ENCODE measurements around the gene CENPK. TPM values are rescaled to one million over a fixed set of nuclear protein-coding genes. Genes with fewer than 3 reads are reported as not detected.

Gene CENPK
- total and polyA plus RNA-seq, 2 of the 8 experiments (the other 6 are each of a cell fraction or from before 2014, with no cell fraction given), result 13.3 to 50.9 TPM

- FAIRE-seq (no peak), DNase-seq (ENCODE audit: low read depth in 1 of 2, low spot score in 2 of 2) (no peak)
- no peak overlapping the region for H3K4me3 ChIP-seq (ENCODE audit: extremely low read depth in 1 of 4, insufficient read depth in 2 of 4, low read depth in 3 of 4, low read length in 4 of 4)
- no peak overlapping the region for H3K4ac ChIP-seq (replicated peaks; ENCODE audit: insufficient read length, low read depth, low read length)
- no peaks in the 10 kb centered on the region for H4K20me1 ChIP-seq (replicated peaks in 1 of 2; ENCODE audit: control insufficient read depth in 1 of 2, insufficient read depth in 2 of 2, low read length in 2 of 2)
- no peaks in the 10 kb centered on the region for H3K4me1 ChIP-seq (replicated peaks in 1 of 4; ENCODE audit: control insufficient read depth in 3 of 4, insufficient read depth in 4 of 4, low read length in 3 of 4)
- H3K27me3 ChIP-seq (replicated peaks in 1 of 4; ENCODE audit: control insufficient read depth in 3 of 4, extremely low read depth in 1 of 4, insufficient read depth in 3 of 4, low read length in 3 of 4), result no peaks in the 10 kb centered on the region
- no peak overlapping the region for H4K91ac ChIP-seq (replicated peaks; ENCODE audit: insufficient read length, low read length)
- POLR2A ChIA-PET (ENCODE audit: partially characterized antibody), result interaction anchor here (1.7 kb wide), 1 partner anchor 10 kb away, joined by 4 read pairs; no protein-coding TSS in a partner anchor
- TF ChIP-seq EP300 (IDR thresholded peaks at IDR 0.05; ENCODE audit: borderline replicate concordance in 1 of 2, low read depth in 2 of 2, low read length in 2 of 2), result no peak
- no peak for TF ChIP-seq CEBPB (IDR thresholded peaks at IDR 0.05; ENCODE audit: low read depth, low read length)
- TF ChIP-seq HDAC2 (IDR thresholded peaks at IDR 0.05; ENCODE audit: borderline replicate concordance in 1 of 2, low read depth in 2 of 2, low read length in 2 of 2), result no peak
- TF ChIP-seq FOSL1 (IDR thresholded peaks at IDR 0.05; ENCODE audit: insufficient read depth, low read depth, low read length), result no peak
- TF ChIP-seq KDM4A (IDR thresholded peaks at IDR 0.05; ENCODE audit: low read depth, low read length, severe bottlenecking), result no peak
- H3K79me1 ChIP-seq (ENCODE audit: low read depth, low read length), result no peaks in the 10 kb centered on the region
- no peak overlapping the region for H3K56ac ChIP-seq (replicated peaks; ENCODE audit: insufficient read length, low read depth, low read length)
- H2AFZ ChIP-seq (ENCODE audit: low read length), result no peak overlapping the region
- no peak overlapping the region for H3K14ac ChIP-seq (ENCODE audit: insufficient read length)
- H4K5ac ChIP-seq (ENCODE audit: insufficient read length, low read depth, low read length), result no peak overlapping the region
- CTCF ChIA-PET (ENCODE audit: partially characterized antibody), result no interaction called here
- H3K79me2 ChIP-seq (ENCODE audit: control insufficient read depth in 1 of 2, insufficient read depth in 2 of 2, low read length in 2 of 2), result no peaks in the 10 kb centered on the region
- no peak overlapping the region for H2AK5ac ChIP-seq (ENCODE audit: low read depth, low read length)
- WGBS, 2 experiments (ENCODE audit: extremely low coverage in 1 of 2, insufficient coverage in 1 of 2, insufficient read length in 1 of 2, insufficient replicate concordance in 2 of 2, low coverage in 1 of 2, low lambda C conversion rate in 2 of 2, missing lambda C conversion rate in 1 of 2), result 87% methylated on average over 5 of the region's 5 CpGs; no CpG with 5 or more reads in 1 of the 2 experiments
- no peak overlapping the region for H2BK120ac ChIP-seq (replicated peaks; ENCODE audit: low read depth, low read length)
- H3K23me2 ChIP-seq (ENCODE audit: low read depth, low read length), result no peaks in the 10 kb centered on the region
- H3K9me3 ChIP-seq (ENCODE audit: insufficient read depth in 2 of 2, low read depth in 1 of 2, low read length in 1 of 2), result no peaks in the 10 kb centered on the region
- no peak overlapping the region for H2BK20ac ChIP-seq (ENCODE audit: low read length)
- no peak overlapping the region for H3K18ac ChIP-seq (ENCODE audit: extremely low read depth, low read length)
- H2BK12ac ChIP-seq (ENCODE audit: low read depth, low read length), result no peak overlapping the region
- no peak overlapping the region for H2BK5ac ChIP-seq (ENCODE audit: low read depth, low read length)
- H3K9ac ChIP-seq (replicated peaks in 1 of 4; ENCODE audit: extremely low read depth in 1 of 4, low read depth in 3 of 4, low read length in 3 of 4), result no peak overlapping the region
- no peak overlapping the region for H3K23ac ChIP-seq (ENCODE audit: insufficient read length)
- no peak overlapping the region for H3K4me2 ChIP-seq (ENCODE audit: insufficient read depth in 1 of 2, low read depth in 2 of 2, low read length in 2 of 2)
- H3K27ac ChIP-seq (ENCODE audit: low read depth, low read length), result no peak overlapping the region
- no peak overlapping the region for H2BK15ac ChIP-seq (ENCODE audit: low read length)
- H3K36me3 ChIP-seq (ENCODE audit: control insufficient read depth in 2 of 4, insufficient read depth in 4 of 4, low read length in 3 of 4), result peaks cover 7 to 53% (median 22%) of the 10 kb centered on the region in 4 experiments; a peak in 7 of 8 replicates
- no peak overlapping the region for H4K8ac ChIP-seq (ENCODE audit: extremely low read depth, insufficient read depth, low read length)
These were observed 16.8 kb downstream of the CENPK start for GRCh38 chr5:65546141-65546540.

Data from H1 (cell line).